ENCODE results near the gene SLC39A9.
"Not testable (repeated sequence)": the region's sequence is repeated elsewhere in the genome, so short reads cannot be mapped to it uniquely, and the experiment has no call there.

SLC39A9 gene

GRCh38 chr14:69479696-69480095, 81.2 kb downstream of the SLC39A9 start:
- DNase-seq: no peak

DNA sequence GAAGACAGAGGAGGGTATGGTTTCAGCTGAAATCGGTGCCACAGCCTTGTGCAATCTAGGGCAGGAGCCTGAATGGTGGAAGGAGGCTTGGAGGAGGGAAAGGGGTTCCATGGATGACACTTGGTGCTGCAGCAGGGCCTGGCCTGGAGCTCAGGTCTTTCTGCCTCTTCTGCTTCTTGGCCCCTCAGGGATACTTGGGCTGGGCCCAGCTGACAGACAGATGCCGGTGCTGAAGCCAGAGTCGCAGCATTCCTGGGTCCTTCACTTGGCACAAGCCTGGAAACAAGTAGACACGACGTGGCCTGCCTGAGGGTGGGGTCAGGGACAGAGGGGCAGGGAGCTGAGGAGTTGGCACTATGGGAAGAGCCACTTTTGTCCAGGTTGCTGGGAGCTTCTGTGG, 81.6 kb downstream of the SLC39A9 start:
- no peak for DNase-seq

DNA sequence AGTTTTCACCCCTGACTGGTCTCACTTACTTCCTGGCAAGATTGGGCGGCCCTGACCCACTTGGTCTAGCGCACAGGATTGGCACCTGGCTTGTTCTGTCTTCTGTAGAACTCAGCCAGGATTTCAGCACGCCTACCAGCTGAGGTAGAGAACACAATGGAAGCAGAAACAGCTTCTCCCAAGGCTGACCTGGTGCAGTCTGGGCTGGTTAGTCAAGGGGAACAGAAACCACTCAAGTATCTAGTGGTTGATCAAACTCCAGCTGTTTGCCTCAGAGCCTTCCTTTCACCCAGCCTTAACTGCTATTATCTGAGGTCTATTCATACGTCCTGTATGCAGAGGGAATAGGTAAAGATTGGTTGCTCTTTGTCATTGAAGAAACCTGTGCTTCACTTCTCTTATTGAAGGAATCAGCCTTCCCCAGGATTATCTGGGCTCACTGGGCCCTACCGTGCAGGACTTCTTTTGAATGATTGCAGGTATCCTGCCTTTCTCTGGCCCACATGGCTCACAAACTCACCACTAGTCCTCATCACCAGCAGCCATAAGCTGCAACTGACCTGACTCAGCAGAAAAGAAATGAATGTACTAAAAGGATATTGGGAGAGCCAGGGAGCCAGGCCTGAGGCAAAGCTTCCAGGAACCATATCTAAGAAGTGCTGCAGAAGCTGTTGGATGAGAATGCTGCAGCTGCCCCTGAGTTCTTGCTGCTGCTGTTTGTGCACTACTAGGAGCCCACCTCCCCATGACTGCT, 83.5 kb downstream of the SLC39A9 start:
- DNase-seq: no peak

- DNase-seq: peak; percentile 12
Measured at GRCh38 chr14:69483765-69484443, 85.4 kb downstream of the SLC39A9 start.

DNA sequence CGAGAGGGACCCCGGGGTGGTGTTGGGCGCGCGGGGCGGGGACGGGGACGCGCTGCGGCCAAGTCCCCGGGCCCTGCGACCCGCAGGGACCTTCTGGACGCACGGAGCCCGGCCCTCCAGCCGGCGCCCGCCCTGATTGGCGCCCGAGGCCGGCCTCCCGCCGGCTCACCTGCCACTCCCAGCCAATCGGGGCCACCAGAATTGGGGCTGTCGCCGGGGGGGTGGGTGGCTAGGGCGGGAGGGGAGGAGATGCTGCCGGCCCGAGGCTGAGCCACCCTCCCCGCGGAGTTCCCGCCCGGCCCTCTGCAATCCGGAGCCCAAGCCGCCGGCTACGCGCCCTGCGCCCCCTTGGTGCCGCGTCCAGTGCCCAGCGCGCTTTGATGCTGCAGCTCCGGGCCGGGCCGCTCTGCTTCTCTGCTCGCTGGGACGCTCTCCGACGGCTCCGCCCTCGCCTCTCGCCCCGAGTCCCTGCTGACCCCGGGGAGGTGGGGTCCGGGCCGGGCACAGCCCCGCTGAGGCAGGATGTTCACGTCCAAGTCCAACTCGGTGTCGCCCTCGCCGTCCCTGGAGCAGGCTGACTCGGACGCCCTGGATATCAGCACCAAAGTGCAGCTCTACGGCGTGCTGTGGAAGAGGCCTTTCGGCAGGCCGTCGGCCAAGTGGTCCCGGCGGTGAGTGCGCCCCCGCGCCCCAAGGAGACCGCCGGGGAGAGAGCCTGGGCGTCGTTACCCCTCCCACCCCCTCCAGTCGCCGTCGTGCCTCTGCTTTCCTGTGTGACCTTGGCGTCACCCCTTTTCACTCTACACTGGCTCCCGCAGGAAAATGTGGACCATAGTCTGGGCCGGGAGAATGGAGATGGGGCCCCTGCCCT, 86.2 kb downstream of the SLC39A9 start, which contains the start of gene PLEKHD1:
Gene PLEKHD1, plus strand, starts transcription at position 285 of the 871 bp plus-strand sequence. Its CDS starts 238 bp downstream, at position 523.
- peak; percentile 39 for DNase-seq

GRCh38 chr14:69485315-69485660, 86.8 kb downstream of the SLC39A9 start:
- DNase-seq: no peak

DNA sequence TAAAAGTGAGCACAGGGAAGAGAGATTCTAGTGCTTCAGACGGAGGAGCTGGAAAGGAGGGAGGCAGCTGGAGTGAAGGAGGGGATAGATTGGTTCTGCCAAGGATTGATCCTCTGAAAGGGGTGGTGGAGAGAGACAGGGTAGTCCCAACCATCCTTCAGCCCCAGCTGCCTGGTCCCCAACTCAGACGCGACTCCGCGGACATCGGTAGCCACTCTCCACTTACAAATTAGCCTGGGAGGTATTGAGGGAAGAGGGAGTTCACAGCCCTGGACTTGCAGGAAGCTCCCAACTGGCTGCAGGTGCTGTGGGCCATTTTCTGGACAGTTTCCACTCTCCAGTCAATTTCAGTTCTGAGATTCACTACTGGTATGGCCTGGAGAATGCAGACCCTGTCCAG, 87.2 kb downstream of the SLC39A9 start:
- DNase-seq: no peak

- no peak for DNase-seq
Measured at GRCh38 chr14:69487226-69487625, 88.7 kb downstream of the SLC39A9 start.

GRCh38 chr14:69487771-69488170, 89.3 kb downstream of the SLC39A9 start:
- DNase-seq: no peak

DNA sequence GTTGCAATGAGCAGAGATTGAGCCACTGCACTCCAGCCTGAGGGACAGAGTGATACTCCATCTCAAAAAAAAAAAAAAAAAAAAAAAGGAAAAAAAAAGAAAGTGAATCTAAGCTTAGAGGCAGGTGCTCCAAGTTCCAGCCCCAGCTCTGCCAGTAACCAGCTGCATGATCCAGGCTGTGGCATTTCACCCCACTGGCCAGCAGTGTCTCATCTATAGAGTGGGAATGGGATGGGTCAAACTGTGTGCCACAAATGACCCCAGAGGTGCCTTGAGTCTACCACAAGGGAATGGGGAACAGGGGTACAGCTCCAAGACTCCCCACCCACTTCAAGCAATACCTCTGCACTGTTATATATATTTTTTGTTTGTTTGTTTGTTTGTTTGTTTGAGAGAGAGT, 91.0 kb downstream of the SLC39A9 start:
- DNase-seq: no peak

GRCh38 chr14:69490219-69490918, 91.9 kb downstream of the SLC39A9 start:
- DNase-seq: no peak

DNA sequence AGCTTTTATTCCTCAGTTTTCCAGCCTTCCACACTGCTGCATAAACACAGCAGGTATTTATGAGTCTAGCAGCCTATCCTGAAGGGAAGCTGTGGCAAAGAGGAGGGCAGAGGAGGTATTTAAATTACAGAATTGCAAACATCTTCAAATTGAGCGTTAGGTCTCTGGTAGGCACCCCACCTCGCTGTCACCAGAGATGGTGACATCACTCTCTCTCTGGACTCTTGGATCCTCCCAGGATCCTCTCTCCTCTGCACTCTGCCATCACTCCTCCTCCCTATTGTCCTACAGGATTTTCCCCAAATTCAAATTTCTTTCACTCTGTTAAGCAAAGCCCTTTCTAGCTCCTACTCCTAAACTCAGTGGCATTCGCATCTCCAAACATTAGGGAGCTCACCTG, 92.7 kb downstream of the SLC39A9 start:
- no peak for DNase-seq

- no peak for DNase-seq
Measured at GRCh38 chr14:69493038-69493437, 94.5 kb downstream of the SLC39A9 start.

DNA sequence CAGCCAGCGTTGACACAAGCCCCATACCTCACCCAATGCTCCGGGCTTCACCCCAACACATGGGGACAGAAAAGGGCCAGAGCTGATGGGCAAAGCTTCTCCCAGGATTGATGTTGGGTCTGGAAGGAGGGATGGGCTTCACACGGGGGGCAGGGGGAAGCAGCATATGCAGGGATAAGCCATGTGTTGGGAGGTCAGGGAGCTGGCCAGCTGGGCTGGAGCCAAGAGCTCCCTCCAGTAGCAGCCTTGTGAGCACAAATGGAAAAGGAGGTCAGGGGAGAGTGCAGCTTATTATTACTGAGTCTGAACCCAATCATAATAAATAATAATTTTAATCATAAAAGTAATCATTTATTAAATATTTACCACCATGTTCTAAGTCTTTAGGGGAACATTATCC, 95.3 kb downstream of the SLC39A9 start:
- DNase-seq: no peak

- no peak for DNase-seq
Measured at GRCh38 chr14:69495341-69495921, 96.9 kb downstream of the SLC39A9 start.

DNA sequence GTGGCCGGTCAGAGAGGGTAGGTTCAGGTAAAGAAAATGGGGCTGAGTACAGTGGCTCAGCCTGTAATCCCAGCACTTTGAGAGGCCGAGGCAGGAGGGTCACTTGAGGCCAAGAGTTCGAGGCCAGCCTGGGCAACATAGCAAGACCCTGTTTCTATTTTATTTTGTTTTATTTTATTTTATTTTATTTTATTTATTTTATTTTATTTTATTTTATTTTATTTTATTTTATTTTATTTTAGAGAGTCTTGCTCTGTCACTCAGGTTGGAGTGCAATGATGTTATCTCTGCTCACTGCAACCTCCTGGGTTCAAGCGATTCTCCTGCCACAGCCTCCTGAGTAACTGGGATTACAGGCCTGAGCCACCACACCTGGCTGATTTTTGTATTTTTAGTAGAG, 99.4 kb downstream of the SLC39A9 start:
- not testable (repeated sequence) for DNase-seq

- not testable (repeated sequence) for DNase-seq
Measured at GRCh38 chr14:69498286-69498685, 99.8 kb downstream of the SLC39A9 start.

DNA sequence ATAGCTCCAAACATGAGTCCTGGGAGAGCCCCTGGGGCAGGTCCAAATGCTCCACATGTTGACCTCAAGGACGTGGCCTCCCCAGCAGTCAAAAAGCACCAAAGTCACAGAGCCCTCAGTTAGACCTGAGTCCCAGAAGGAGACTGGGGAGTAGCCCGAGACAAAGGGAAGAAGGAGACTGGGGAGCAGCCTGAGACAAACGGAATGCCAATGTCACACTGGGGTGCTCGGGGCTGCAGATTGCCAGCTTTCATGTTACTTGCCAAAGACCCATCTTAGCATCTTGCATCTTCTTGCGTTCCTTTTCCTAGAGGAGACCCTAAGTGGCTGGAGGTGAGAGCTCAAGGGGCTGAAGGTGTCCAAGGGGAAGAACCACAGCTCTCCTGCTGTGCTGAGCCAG, 100.9 kb downstream of the SLC39A9 start:
- DNase-seq: no peak

DNA sequence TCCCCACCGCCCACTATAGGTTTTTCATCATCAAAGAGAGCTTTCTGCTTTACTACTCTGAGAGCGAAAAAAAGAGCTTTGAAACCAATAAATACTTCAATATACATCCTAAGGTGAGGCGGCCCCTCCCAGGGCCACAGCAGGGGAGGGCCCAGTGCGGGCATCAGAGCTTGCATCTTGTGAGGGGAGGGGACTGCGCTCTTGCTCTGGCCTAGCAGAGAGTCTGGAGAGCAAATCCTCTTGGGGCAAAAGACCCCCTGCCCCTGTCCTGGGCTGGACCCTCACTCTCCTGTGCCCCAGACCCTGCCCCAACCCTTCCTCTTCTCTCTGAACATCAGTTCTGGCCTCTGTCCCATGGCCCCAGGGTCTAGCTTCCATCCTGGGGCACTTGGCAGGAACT, 101.6 kb downstream of the SLC39A9 start:
- DNase-seq: no peak

DNA sequence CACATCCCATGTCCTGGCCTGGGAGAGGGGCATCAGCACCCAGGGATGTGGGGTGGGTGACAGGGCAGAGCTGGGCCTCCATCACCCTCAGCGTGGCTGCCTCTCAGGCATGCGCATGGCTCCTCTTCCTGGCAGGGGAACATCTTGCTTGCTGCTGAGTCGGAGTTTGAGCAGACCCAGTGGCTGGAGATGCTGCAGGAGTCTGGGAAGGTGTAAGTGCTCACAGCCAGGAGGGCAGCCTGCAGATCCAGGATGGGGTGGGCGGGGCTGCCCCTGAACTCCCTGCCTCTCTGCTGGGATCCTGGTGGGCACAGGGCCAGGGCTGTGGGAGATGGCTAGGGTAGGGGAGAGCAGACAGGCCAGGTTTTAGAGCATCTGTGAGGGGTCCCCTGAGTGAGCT, 102.2 kb downstream of the SLC39A9 start:
- no peak for DNase-seq

- no peak for DNase-seq
Measured at GRCh38 chr14:69501423-69501838, 102.9 kb downstream of the SLC39A9 start.

DNA sequence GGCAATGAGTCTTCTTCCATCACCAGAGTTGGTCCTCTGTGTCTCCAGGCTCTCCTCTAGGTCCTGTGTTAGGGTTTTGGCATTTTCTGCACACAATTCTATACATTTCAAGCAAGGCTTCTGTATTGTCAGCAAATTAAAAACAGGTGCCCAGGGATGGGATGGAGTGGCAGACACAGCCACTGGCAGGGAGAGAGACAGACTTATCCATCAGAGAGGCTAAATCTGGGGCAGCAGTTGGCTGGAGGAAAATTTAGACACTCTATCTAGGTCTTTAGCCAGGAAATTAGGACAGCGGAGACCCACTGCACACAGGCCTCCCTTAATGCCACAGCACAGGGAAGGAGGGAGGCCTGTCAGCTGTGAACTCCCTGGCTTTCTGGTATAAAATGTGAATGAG, 106.3 kb downstream of the SLC39A9 start:
- no peak for DNase-seq

Measured in NCI-H82 (cell line).